Subcutaneous adipose tissue (tissue), 4 donors: ENCODE results near the gene EBI3. TPM values are rescaled to one million over a fixed set of nuclear protein-coding genes. Genes with fewer than 3 reads are reported as not detected.

Source experiments
- CTCF ChIP-seq: fragments of 450-650 bp; IDR thresholded peaks from one replicate; pipeline ENCODE4 v1.5.1; 2016; ENCODE audit warnings: low read depth, mild to moderate bottlenecking, control low read depth, antibody characterized with exemption, moderate library complexity
- total RNA-seq, 4 donors: library from RNA; depleted of rRNA; stranded (reverse); fragments of >200 nt; gene quantifications; one replicate each; pipeline ENCODE4 v1.1.0, GENCODE V29; 2016

EBI3 gene
- total RNA-seq, 4 donors from 2014 or later = 2.0 to 20.7 (median 8.0) TPM

- no peak for TF ChIP-seq CTCF
Measured at GRCh38 chr19:4260613-4261191, 31.4 kb downstream of the EBI3 start.

- no peak for TF ChIP-seq CTCF
Measured at GRCh38 chr19:4264812-4265211, 35.5 kb downstream of the EBI3 start.

- TF ChIP-seq CTCF = no peak
Measured at GRCh38 chr19:4266253-4267000, 37.1 kb downstream of the EBI3 start.

- no peak for TF ChIP-seq CTCF
Measured at GRCh38 chr19:4267101-4267900, 38.0 kb downstream of the EBI3 start.

GRCh38 chr19:4267901-4268815 is 38.8 kb downstream of the EBI3 start:
- TF ChIP-seq CTCF = no peak

GRCh38 chr19:4268816-4269430 is 39.6 kb downstream of the EBI3 start:
- no peak for TF ChIP-seq CTCF
